Endothelial cell of umbilical vein (primary cell): ENCODE data around the gene AK5.

Source experiments
- CTCF ChIP-seq, 2 donors: IDR thresholded peaks; 1 replicate in 1 of 2; 2 replicates in 1 of 2; pipeline ENCODE4 v1.5.1; 2011; ENCODE audit warnings: low read length in 2 of 2, mild to moderate bottlenecking in 2 of 2, moderate library complexity in 2 of 2, control low read depth in 1 of 2, inconsistent platforms in 1 of 2, low read depth in 1 of 2; ENCODE audit not compliant: insufficient read depth in 1 of 2; ENCODE audit errors: extremely low read depth in 1 of 2
- EZH2 ChIP-seq: IDR thresholded peaks from 2 replicates; pipeline ENCODE4 v1.6.1; 2012; ENCODE audit warnings: borderline replicate concordance, low read depth, mild to moderate bottlenecking, moderate library complexity, low read length, inconsistent platforms; ENCODE audit not compliant: severe bottlenecking
- FOS ChIP-seq: IDR thresholded peaks from 2 replicates; pipeline ENCODE4 v1.6.1; 2011; ENCODE audit warnings: mild to moderate bottlenecking, low read length, moderate library complexity, borderline replicate concordance; ENCODE audit not compliant: insufficient read depth
- GATA2 ChIP-seq: IDR thresholded peaks from 2 replicates; pipeline ENCODE4 v1.7.0; 2011; ENCODE audit warnings: low read depth, mild to moderate bottlenecking, moderate library complexity, mixed read lengths, low read length; ENCODE audit not compliant: insufficient read length, insufficient read depth
- JUN ChIP-seq: IDR thresholded peaks from 2 replicates; pipeline ENCODE4 v1.6.1; 2011; ENCODE audit warnings: borderline replicate concordance, low read depth; ENCODE audit not compliant: insufficient read length, insufficient read depth
- MAX ChIP-seq: IDR thresholded peaks from 2 replicates; pipeline ENCODE4 v1.6.1; 2011; ENCODE audit not compliant: insufficient read depth, insufficient read length
- MYC ChIP-seq: IDR thresholded peaks from one replicate; pipeline ENCODE4 v1.6.1; 2011; ENCODE audit warnings: mild to moderate bottlenecking, low read depth, low read length
- POLR2A ChIP-seq: IDR thresholded peaks from 2 replicates; pipeline ENCODE4 v1.6.1; 2012; ENCODE audit warnings: low read depth, mild to moderate bottlenecking, control low read depth, low read length
- POLR2AphosphoS5 ChIP-seq: IDR thresholded peaks from 2 replicates; pipeline ENCODE4 v1.6.1; 2012; ENCODE audit warnings: low read depth, mild to moderate bottlenecking, control low read depth, low read length, moderate library complexity; ENCODE audit not compliant: insufficient read depth

GRCh38 chr1:77489910-77490309 lies 208.1 kb downstream of the AK5 start:
- TF ChIP-seq CTCF (IDR thresholded peaks at IDR 0.05; ENCODE audit: extremely low read depth in 1 of 2, insufficient read depth in 1 of 2, low read depth in 1 of 2, low read length in 2 of 2) = no peak
- TF ChIP-seq POLR2A = no peak
- TF ChIP-seq POLR2AphosphoS5 = no peak
- no peak for TF ChIP-seq EZH2
- TF ChIP-seq MAX = no peak
- TF ChIP-seq MYC = no peak
- no peak for TF ChIP-seq FOS
- no peak for TF ChIP-seq JUN
- no peak for TF ChIP-seq GATA2
